NT2/D1 (cell line): Measurements from ENCODE around the gene PCP2.

Experiments
- SUZ12 ChIP-seq: IDR thresholded peaks from 2 replicates; pipeline ENCODE4 v1.6.1; 2011; ENCODE audit not compliant: insufficient read length, insufficient read depth; ENCODE audit errors: extremely low read depth
- YY1 ChIP-seq: IDR thresholded peaks from 2 replicates; pipeline ENCODE4 v1.6.1; 2011; ENCODE audit not compliant: insufficient read length, insufficient read depth
- ZNF274 ChIP-seq: IDR thresholded peaks from 2 replicates; pipeline ENCODE4 v1.6.1; 2011; ENCODE audit warnings: mild to moderate bottlenecking, low read depth, low read length

- no peak for TF ChIP-seq YY1
- TF ChIP-seq ZNF274 = no peak
- TF ChIP-seq SUZ12 = no peak
These were observed 28.4 kb upstream of the PCP2 start for GRCh38 chr19:7661744-7662538.
